Ectodermal cell (in vitro differentiated cells): ENCODE data around the gene UTP18.

Experiments used
- H3K27ac ChIP-seq: 2 replicates; pipeline ENCODE4 v1.7.0; 2013; ENCODE audit warnings: mild to moderate bottlenecking, low read depth, low read length; ENCODE audit not compliant: insufficient read depth, poor library complexity, severe bottlenecking
- H3K27me3 ChIP-seq: 2 replicates; pipeline ENCODE4 v1.7.0; 2013; ENCODE audit warnings: mild to moderate bottlenecking, low read length; ENCODE audit not compliant: insufficient read depth, control insufficient read depth, poor library complexity, severe bottlenecking
- H3K36me3 ChIP-seq: one replicate; pipeline ENCODE4 v1.7.0; 2013; ENCODE audit warnings: low read length; ENCODE audit not compliant: control insufficient read depth, insufficient read depth
- H3K4me1 ChIP-seq: one replicate; pipeline ENCODE4 v1.7.0; 2013; ENCODE audit warnings: low read length; ENCODE audit not compliant: control insufficient read depth, insufficient read depth
- H3K4me3 ChIP-seq: 2 replicates; pipeline ENCODE4 v1.7.0; 2013; ENCODE audit warnings: low read depth, low read length, control low read depth; ENCODE audit not compliant: insufficient read depth
- H3K9me3 ChIP-seq: 2 replicates; pipeline ENCODE4 v1.7.0; 2013; ENCODE audit warnings: mild to moderate bottlenecking, low read length, moderate library complexity; ENCODE audit not compliant: control insufficient read depth
- whole genome bisulfite sequencing, 2 experiments: methylation state at CpG; one replicate each; pipeline ENCODE4 v1.1.7; 2013; ENCODE audit warnings: missing lambda C conversion rate in 2 of 2; 5-methylcytosine and 5-hydroxymethylcytosine counted together

The UTP18 gene

DNA sequence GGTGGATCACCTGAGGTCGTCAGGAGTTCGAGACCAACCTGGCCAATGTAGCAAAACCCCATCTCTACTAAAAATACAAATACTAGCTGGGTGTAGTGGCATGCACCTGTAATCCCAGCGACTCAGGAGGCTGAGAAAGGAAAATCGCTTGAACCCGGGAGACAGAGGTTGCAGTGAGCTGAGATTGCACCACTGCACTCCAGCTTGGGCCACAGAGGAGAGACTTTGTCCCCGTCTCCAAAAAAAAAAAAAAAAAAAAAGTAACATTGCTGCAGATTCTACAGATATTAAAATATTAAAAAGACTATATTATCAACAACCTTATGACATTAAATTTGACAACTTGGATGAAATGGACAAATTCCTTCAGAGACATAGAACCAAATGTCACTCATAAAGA lies 26.2 kb upstream of the UTP18 start:
- H3K4me3 ChIP-seq, result no peak overlapping the region
- no peaks in the 10 kb centered on the region for H3K9me3 ChIP-seq
- 92 to 93% methylated on average over 5 of the region's 6 CpGs for WGBS, 2 experiments
- no peaks in the 10 kb centered on the region for H3K4me1 ChIP-seq
- no peaks in the 10 kb centered on the region for H3K36me3 ChIP-seq
- H3K27ac ChIP-seq, result no peak overlapping the region
- no peaks in the 10 kb centered on the region for H3K27me3 ChIP-seq

DNA sequence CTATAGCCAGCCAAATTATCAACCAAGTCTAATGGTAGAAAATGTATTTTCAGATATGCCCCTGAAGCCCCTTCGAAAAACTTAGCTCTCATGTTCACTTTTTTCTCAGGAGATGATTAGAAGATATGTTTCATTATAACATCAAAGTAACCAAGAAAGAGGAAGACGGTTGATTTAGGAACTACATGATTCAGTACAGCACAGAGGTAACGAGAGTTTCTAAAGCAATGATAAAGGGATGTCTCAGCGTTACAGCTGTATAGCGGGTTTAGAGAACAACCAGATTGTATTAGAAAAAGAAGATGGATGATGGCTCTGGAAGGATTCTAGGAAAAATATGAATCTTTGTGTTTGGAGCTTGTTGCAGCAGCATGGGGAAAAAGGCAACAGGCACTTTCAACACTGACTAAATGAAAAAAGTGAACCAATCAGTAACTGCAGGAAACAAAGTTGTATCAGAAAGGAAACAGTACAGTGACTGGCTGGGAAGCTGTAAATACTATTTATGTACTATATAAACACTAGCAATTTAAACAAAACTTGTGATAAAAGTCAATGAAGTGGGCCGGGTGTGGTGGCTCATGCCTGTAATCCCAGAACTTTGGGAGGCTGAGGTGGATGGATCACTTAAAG lies 22.0 kb upstream of the UTP18 start:
- 98% methylated on average over 5 to 6 of the region's 6 CpGs for WGBS, 2 experiments
- Histone ChIP-seq H3K4me3 (no peak overlapping the region), H3K27me3 (no peaks in the 10 kb centered on the region), H3K27ac (no peak overlapping the region), H3K4me1 (no peaks in the 10 kb centered on the region), H3K36me3 (no peaks in the 10 kb centered on the region), H3K9me3 (no peaks in the 10 kb centered on the region)

DNA sequence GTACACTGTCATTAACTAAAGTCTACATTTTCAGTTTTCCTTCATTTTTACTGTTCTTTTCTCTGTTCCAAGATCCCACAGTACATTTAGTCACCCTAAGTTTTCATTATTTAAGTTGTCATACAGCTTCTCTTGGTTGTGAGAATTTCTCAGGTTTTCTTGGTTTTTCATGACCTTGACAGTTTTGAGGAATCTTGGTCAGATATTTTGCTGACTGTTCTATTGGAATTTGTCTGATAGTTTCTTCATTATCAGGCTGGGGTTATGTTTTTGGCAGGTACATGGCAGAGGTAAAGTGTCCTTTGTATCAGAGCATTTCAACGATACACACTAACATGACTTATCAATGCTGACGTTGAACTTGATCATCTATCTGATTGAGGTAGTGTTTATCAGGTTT lies 20.1 kb upstream of the UTP18 start:
- Histone ChIP-seq H3K27me3 (no peaks in the 10 kb centered on the region), H3K4me1 (no peaks in the 10 kb centered on the region), H3K9me3 (no peaks in the 10 kb centered on the region), H3K27ac (no peak overlapping the region), H3K4me3 (no peak overlapping the region), H3K36me3 (no peaks in the 10 kb centered on the region)
- WGBS, 2 experiments, result 81 to 100% methylated on average over 2 of the region's 2 CpGs

DNA sequence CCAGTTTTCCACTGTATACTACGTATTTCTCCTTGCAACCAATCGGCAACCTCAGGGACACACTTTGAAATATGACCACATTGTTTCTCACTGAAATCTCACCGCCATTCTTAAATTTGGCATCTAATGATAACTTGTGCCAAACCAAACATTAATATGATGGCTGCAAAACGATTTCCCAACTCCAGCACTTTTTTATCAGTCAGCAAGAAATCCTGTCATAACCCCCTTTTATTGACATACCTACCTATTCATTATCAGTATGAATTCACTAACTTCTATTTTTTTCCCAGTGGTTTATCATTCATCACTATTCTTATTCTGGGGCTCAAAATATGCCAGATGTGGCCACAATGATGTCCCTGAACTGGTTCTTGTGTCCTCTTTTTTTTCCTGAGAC lies 16.3 kb upstream of the UTP18 start:
- H3K4me1 ChIP-seq, result no peaks in the 10 kb centered on the region
- no peaks in the 10 kb centered on the region for H3K27me3 ChIP-seq
- no peaks in the 10 kb centered on the region for H3K9me3 ChIP-seq
- 93 to 95% methylated on average over 4 of the region's 4 CpGs for WGBS, 2 experiments
- H3K4me3 ChIP-seq, result no peak overlapping the region
- H3K36me3 ChIP-seq, result no peaks in the 10 kb centered on the region
- H3K27ac ChIP-seq, result no peak overlapping the region

DNA sequence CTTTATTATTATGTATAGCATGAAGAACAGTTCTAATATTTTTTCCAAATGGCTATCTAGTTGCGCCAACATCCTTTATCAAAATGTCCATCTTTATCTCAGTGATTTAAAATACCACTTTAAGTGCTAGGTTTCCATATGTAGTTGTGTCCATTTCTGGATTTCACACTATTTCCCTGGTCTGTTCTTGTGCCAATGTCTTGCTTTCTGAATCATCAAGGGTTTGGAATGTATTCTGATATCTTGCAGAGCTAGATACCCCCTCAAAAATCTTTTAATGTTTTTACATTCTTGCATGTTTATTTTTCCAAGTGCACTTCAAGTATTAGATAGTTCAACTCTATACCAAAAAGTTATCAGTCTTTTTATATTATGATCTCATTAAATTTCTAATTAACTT lies 14.8 kb upstream of the UTP18 start:
- H3K36me3 ChIP-seq, result no peaks in the 10 kb centered on the region
- whole genome bisulfite sequencing, 2 experiments, result 92 to 100% methylated on average over 1 of the region's 1 CpG
- H3K27me3 ChIP-seq, result no peaks in the 10 kb centered on the region
- H3K9me3 ChIP-seq, result no peaks in the 10 kb centered on the region
- H3K27ac ChIP-seq, result no peak overlapping the region
- no peak overlapping the region for H3K4me3 ChIP-seq
- no peaks in the 10 kb centered on the region for H3K4me1 ChIP-seq

DNA sequence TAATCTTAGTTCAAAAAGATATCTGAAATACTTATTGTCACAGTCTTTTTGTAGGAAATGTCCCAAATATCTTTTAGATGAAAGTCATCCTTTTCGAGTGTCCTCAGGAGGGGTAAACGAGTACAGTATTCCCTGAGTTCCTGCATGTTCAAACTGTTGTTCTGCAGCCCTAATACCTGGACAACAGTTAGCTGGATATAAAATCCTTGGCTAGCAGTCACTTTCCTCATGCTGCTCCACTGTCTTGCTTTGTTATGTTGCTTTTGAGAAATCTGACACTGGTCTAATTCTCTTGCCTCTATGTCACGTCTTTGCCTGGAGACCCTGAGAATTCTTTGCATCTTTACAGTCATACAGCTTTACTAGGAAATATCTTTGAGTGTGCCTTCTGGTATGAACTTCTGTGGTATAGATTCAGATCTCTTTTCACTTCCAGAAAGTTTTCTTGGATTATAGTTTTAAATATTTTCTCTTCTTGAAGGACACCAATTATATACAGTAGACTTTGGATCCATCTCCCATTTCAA lies 10.0 kb upstream of the UTP18 start:
- H3K36me3 ChIP-seq, result peaks cover 5% of the 10 kb centered on the region
- H3K4me1 ChIP-seq, result no peaks in the 10 kb centered on the region
- WGBS, 2 experiments, result 97 to 98% methylated on average over 3 of the region's 3 CpGs
- H3K27ac ChIP-seq, result no peak overlapping the region
- H3K4me3 ChIP-seq, result no peak overlapping the region
- no peaks in the 10 kb centered on the region for H3K9me3 ChIP-seq
- H3K27me3 ChIP-seq, result no peaks in the 10 kb centered on the region

DNA sequence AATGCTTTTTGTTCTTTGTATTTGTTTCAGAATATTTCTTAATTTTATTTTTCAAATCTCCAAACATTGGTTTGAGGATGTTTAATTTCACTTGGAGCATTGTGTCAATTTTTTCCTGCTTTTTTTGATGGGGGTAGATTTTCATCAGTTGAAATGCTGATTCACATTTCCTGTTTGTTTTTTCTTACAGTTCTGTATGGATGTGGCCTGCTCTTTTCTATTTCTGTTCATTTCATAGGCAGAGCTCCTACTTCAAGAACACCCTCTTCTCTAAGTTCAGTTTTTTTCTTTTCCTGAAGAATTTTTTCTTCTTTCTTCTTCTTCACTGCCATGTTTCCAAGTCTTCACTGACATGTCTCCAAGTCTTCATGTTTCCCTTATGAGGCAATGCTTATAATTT lies 9.3 kb upstream of the UTP18 start:
- Histone ChIP-seq H3K4me3 (no peak overlapping the region), H3K27ac (no peak overlapping the region), H3K9me3 (no peaks in the 10 kb centered on the region), H3K36me3 (peaks cover 5% of the 10 kb centered on the region), H3K4me1 (no peaks in the 10 kb centered on the region), H3K27me3 (no peaks in the 10 kb centered on the region)

DNA sequence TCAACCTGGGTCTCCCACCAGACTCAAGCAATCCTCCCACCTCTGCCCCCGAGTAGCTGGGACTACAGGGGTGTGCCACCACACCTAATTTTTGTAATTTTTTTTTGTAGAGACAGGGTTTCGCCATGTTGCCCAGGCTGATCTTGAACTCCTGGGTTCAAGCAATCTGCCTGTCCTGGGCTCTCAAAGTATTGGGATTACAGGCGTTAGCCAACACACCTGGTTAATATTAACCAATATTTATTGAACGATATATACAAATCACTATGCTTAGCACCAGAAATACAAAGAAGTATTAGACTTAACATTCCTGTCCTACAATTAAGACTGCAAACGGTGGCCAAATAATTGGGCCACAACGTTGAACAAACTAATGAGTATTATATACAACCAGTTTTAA lies 4.7 kb upstream of the UTP18 start:
- Histone ChIP-seq H3K9me3 (no peaks in the 10 kb centered on the region), H3K27me3 (no peaks in the 10 kb centered on the region), H3K4me1 (peaks cover 12% of the 10 kb centered on the region), H3K36me3 (peaks cover 5% of the 10 kb centered on the region), H3K4me3 (no peak overlapping the region), H3K27ac (no peak overlapping the region)
- WGBS, 2 experiments, result 94% methylated on average over 4 to 6 of the region's 6 CpGs

DNA sequence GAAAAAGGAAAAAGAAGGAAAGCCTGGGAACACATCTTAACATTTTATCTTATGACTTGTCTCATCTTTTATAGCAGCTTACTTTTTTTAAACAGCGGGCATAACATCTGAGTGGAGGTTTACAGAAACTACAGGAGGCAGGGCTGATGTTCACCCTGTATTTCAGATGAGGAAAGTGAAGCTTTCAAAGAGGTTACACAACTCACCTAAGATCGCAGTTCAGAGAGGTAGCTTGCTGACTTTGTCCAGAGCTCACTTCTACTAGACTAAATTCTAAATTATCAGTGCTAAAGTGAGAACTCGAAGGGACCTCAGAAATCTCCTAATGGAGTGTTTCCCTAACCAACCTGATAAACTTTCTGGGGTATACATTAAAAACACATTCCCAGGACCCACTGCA lies 4.2 kb upstream of the UTP18 start:
- Histone ChIP-seq H3K4me1 (peaks cover 12% of the 10 kb centered on the region), H3K9me3 (no peaks in the 10 kb centered on the region), H3K27me3 (no peaks in the 10 kb centered on the region), H3K36me3 (peaks cover 5% of the 10 kb centered on the region), H3K4me3 (no peak overlapping the region), H3K27ac (no peak overlapping the region)
- WGBS, 2 experiments, result 95 to 98% methylated on average over 3 of the region's 3 CpGs

DNA sequence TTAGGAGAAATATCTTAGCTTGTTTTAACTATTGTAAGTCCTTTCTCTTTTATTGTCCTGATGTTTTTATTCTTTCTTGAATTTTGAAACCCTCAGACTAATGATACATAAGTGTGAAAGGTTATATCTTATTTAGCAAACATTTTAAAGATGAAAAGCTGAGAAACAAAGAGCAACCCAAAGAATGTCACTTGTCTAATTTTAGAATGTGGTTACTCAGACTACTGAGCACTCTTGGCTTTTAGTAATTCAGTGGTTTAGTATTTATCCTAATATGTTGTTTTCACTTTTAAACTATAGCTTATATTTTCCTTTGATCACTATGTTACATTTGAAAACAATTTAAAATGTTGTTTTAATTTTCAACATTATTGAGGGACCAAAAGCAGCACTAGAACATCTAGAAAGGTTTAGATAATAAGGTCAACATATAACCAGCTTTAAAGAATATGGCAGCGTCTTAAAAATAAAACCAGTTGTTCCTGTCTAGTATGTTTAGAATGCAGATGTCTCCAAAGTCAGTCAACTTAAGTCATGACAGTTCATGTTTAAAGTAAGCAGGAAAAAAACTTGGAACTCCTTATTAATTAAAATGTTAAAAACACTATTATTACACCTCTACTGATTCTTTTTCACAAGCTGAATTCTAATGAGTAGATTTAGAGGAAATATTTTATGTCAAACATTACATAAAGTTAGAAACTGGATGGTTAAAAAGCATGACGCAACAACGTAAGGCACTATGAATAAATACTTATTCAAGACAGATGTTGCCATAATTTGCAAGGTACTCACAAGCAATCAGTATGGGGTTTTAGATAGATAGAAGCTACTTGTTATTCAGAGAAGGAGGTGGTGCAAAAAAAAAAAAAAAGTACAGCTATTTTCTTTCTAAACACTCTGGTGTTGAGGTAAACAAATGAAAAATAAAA lies 2.9 kb upstream of the UTP18 start:
- Histone ChIP-seq H3K27ac (no peak overlapping the region), H3K4me1 (peaks cover 24% of the 10 kb centered on the region), H3K9me3 (no peaks in the 10 kb centered on the region), H3K36me3 (peaks cover 5% of the 10 kb centered on the region), H3K4me3 (peak overlapping the region; percentile 88), H3K27me3 (no peaks in the 10 kb centered on the region)
- 100% methylated on average over 1 to 3 of the region's 3 CpGs for WGBS, 2 experiments
